Large intestine (tissue), 3 donors: ENCODE data around the gene TTC7B. TPM values are rescaled to one million over a fixed set of nuclear protein-coding genes. Genes with fewer than 3 reads are reported as not detected.

Source experiments
- DNase-seq, 2 donors: peaks; one replicate each; pipeline versions ENCODE4 v3.0.0 to v3.0.0-alpha.2; 2013
- H3K27ac ChIP-seq: one replicate; pipeline ENCODE4 v1.5.1; 2013; ENCODE audit warnings: low read length
- H3K27me3 ChIP-seq: 2 replicates; pipeline ENCODE4 v1.6.1; 2013; ENCODE audit warnings: low read length; ENCODE audit not compliant: control insufficient read depth, insufficient read depth
- H3K36me3 ChIP-seq: 2 replicates; pipeline ENCODE4 v1.6.1; 2013; ENCODE audit warnings: low read length; ENCODE audit not compliant: control insufficient read depth, insufficient read depth
- H3K4me1 ChIP-seq: one replicate; pipeline ENCODE4 v1.6.1; 2013; ENCODE audit warnings: low read length; ENCODE audit not compliant: control insufficient read depth, insufficient read depth
- H3K4me3 ChIP-seq: one replicate; pipeline ENCODE4 v1.5.1; 2013; ENCODE audit warnings: low read length
- H3K9me3 ChIP-seq: one replicate; pipeline ENCODE4 v1.6.1; 2013; ENCODE audit warnings: mild to moderate bottlenecking, low read depth, low read length, moderate library complexity; ENCODE audit not compliant: control insufficient read depth
- WGBS: methylation state at CpG from one replicate; pipeline ENCODE4 v1.1.5; 2013; ENCODE audit warnings: low lambda C conversion rate; ENCODE audit not compliant: insufficient coverage; 5-methylcytosine and 5-hydroxymethylcytosine counted together
- polyA plus RNA-seq: library from polyadenylated mRNA; unstranded; fragments of 120-200 nt; gene quantifications from one replicate; pipeline ENCODE4 v1.2.1, GENCODE V29; 2013

Gene TTC7B
- polyA plus RNA-seq, 1 donor = 12.2 TPM

DNA sequence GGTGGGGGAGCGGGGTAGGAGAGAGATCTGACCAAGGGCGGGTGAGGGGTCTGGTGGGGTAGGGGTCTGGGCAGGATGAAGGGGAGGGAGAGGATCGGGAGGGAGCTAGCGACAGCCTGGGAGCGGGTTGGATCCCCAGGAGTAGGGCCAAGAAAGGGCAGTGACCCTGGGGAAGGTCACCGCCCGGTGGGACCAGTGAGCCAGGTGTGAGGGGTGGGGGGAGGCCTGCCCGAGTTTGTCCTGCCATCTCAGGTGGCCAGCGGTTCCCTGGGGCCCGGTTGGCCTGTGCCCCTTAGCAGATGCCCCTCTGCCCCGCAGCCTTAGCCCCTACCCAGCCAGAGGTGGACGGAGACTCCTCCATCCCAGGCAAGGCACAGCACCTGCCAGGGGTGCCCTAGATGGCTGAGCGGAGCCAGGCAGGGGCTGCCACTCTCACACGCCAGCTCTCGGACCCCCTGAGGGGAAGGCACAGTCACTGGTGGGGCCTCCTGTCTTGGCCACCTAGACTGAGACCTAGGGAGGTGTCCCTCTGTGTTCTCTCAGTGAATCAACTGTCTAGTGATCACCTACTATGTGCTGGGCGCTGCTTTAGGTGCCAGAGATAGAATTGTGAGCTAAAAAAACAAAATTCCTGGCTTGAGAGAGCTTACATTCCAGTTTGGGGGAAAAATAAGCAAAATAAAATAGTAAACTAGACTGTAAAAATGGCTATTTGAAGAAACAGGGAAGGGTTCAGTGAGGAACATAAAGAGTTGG is 629 bp upstream of the TTC7B start:
- no CpG with 5 or more reads among the region's 16 CpGs for WGBS

DNA sequence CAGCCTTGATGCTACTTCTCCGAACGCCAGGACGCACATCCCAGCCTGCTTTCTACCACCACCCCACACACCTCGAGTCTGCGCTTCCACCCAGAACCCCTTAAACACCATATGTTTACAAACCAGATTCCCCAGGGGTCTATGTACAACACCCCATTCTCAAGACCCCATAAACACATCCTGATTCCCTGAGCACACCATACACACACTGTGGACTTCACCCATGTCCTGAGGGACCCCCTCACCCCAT is 733 bp downstream of the TTC7B start:
- peaks cover 6% of the 10 kb centered on the region for H3K4me1 ChIP-seq
- H3K9me3 ChIP-seq = no peaks in the 10 kb centered on the region
- H3K36me3 ChIP-seq = no peaks in the 10 kb centered on the region
- peak overlapping the region; percentile 42 for H3K4me3 ChIP-seq
- no peak overlapping the region for H3K27ac ChIP-seq
- WGBS = no CpG with 5 or more reads among the region's 5 CpGs
- no peak for DNase-seq
- peaks cover 7% of the 10 kb centered on the region for H3K27me3 ChIP-seq

More for the DNA sequence above, 629 bp upstream of the TTC7B start:
- DNase-seq = no peak
- no peak overlapping the region for H3K27ac ChIP-seq
- peaks cover 9% of the 10 kb centered on the region for H3K4me1 ChIP-seq
- peaks cover 7% of the 10 kb centered on the region for H3K27me3 ChIP-seq
- no peaks in the 10 kb centered on the region for H3K36me3 ChIP-seq
- H3K4me3 ChIP-seq = no peak overlapping the region
- no peaks in the 10 kb centered on the region for H3K9me3 ChIP-seq

- H3K36me3 ChIP-seq = no peaks in the 10 kb centered on the region
- H3K4me1 ChIP-seq = peaks cover 4% of the 10 kb centered on the region
- H3K27me3 ChIP-seq = peaks cover 7% of the 10 kb centered on the region
- no peak for DNase-seq
- no peak overlapping the region for H3K27ac ChIP-seq
- H3K4me3 ChIP-seq = peak overlapping the region; percentile 42
- 71% methylated on average over 1 of the region's 13 CpGs for WGBS
- no peaks in the 10 kb centered on the region for H3K9me3 ChIP-seq
Measured at GRCh38 chr14:90814806-90815571, 1.2 kb downstream of the TTC7B start.

DNA sequence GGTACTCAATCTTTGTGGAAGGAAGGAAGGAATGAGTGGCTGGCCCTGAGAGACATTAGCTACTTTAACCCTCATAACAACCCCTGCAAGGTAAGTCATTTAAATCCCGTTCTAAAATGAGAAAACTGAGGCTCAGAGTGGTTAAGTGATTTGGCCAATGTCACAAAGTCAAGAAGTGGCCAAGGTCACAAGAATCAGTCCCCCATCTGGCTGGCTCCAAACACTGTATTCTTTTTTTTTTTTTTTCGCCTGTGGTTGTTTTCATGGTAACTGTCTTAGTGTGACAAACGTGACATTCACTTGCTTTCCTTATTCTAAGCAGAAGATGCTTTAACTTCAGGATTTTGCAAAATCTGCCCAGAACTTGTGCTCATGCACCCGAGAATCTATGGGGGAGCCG is 2.8 kb downstream of the TTC7B start:
- Histone ChIP-seq H3K36me3 (no peaks in the 10 kb centered on the region), H3K27ac (no peak overlapping the region), H3K27me3 (peaks cover 7% of the 10 kb centered on the region), H3K4me3 (no peak overlapping the region), H3K4me1 (no peaks in the 10 kb centered on the region), H3K9me3 (no peaks in the 10 kb centered on the region)
- DNase-seq = no peak
- no CpG with 5 or more reads among the region's 5 CpGs for WGBS

DNA sequence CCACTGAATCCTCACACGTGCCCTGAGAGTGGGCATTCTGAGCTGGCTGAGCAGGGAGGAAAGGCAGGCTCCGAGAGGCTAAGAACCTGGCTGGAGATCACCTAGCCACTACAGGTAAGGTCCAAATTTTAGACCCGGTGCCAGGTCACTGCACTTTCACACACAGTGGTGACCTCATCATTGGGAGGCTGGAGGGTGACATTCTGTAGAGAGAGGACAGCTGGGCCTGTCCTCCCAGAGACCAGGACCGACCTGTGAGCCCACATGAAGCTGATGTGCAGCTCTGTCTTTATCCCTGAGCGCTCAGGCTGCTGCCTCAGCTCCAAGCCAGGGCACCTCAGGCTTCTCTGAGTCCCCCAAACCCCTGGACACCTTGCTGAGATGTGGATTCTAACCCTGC is 4.1 kb downstream of the TTC7B start:
- H3K4me1 ChIP-seq = no peaks in the 10 kb centered on the region
- DNase-seq = no peak
- no CpG with 5 or more reads among the region's 5 CpGs for WGBS
- H3K27me3 ChIP-seq = peaks cover 7% of the 10 kb centered on the region
- no peak overlapping the region for H3K27ac ChIP-seq
- H3K9me3 ChIP-seq = no peaks in the 10 kb centered on the region
- no peaks in the 10 kb centered on the region for H3K36me3 ChIP-seq
- H3K4me3 ChIP-seq = no peak overlapping the region

- no peaks in the 10 kb centered on the region for H3K4me1 ChIP-seq
- WGBS = no CpG with 5 or more reads among the region's 10 CpGs
Measured at GRCh38 chr14:90811641-90812040, 4.6 kb downstream of the TTC7B start.

GRCh38 chr14:90810806-90811205 is 5.4 kb downstream of the TTC7B start:
- Histone ChIP-seq H3K27me3 (peaks cover 7% of the 10 kb centered on the region), H3K4me3 (no peak overlapping the region), H3K4me1 (no peaks in the 10 kb centered on the region), H3K9me3 (no peaks in the 10 kb centered on the region), H3K27ac (no peak overlapping the region), H3K36me3 (no peaks in the 10 kb centered on the region)
- WGBS = no CpG with 5 or more reads among the region's 5 CpGs
- no peak for DNase-seq

More at GRCh38 chr14:90811641-90812040, 4.6 kb downstream of the TTC7B start:
- H3K27me3 ChIP-seq = peaks cover 7% of the 10 kb centered on the region
- no peak overlapping the region for H3K4me3 ChIP-seq
- no peak overlapping the region for H3K27ac ChIP-seq
- no peaks in the 10 kb centered on the region for H3K9me3 ChIP-seq
- no peak for DNase-seq
- no peaks in the 10 kb centered on the region for H3K36me3 ChIP-seq

- H3K9me3 ChIP-seq = no peaks in the 10 kb centered on the region
- no peak for DNase-seq
- H3K36me3 ChIP-seq = no peaks in the 10 kb centered on the region
- peaks cover 3% of the 10 kb centered on the region for H3K27me3 ChIP-seq
- no peak overlapping the region for H3K4me3 ChIP-seq
- 100% methylated on average over 1 of the region's 7 CpGs for WGBS
- H3K27ac ChIP-seq = no peak overlapping the region
- no peaks in the 10 kb centered on the region for H3K4me1 ChIP-seq
Measured at GRCh38 chr14:90809530-90810312, 6.5 kb downstream of the TTC7B start.

- no peak overlapping the region for H3K4me3 ChIP-seq
- DNase-seq = no peak
- no peaks in the 10 kb centered on the region for H3K4me1 ChIP-seq
- no peaks in the 10 kb centered on the region for H3K36me3 ChIP-seq
- no peaks in the 10 kb centered on the region for H3K27me3 ChIP-seq
- H3K9me3 ChIP-seq = no peaks in the 10 kb centered on the region
- no CpG with 5 or more reads among the region's 15 CpGs for WGBS
- no peak overlapping the region for H3K27ac ChIP-seq
Measured at GRCh38 chr14:90808759-90809529, 7.3 kb downstream of the TTC7B start.

DNA sequence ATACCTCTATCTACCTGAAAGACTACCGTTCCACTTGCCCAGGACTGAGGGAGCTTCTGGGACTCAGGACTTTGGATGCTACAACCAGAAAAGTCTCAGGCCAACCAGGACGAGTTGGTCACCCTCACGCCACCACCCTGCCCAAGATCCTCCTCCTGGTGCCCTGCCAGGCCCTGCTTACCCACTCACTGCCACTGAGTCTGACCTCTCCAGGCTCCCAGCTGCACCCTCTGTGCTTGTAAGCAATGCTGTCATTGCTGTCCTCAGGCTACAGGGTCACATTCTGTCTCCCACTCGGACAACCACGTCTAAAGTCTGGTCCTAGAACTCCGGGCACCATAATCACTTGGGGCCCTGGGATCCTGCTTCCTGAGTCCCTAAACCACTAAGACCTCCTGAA is 9.2 kb downstream of the TTC7B start:
- Histone ChIP-seq H3K27ac (no peak overlapping the region), H3K27me3 (no peaks in the 10 kb centered on the region), H3K36me3 (no peaks in the 10 kb centered on the region), H3K9me3 (no peaks in the 10 kb centered on the region), H3K4me1 (no peaks in the 10 kb centered on the region), H3K4me3 (no peak overlapping the region)
- no CpG with 5 or more reads among the region's 6 CpGs for WGBS
- no peak for DNase-seq
